DOHH2 (cell line): ENCODE results near the gene SLC38A9.

Experiments
- H3F3A ChIP-seq: fragments of 200-600 bp; sonication (generic), shearing (Covaris generic); 2 replicates; pipeline ENCODE4 v1.6.0; 2016; ENCODE audit warnings: antibody characterized with exemption, mild to moderate bottlenecking; ENCODE audit not compliant: control insufficient read depth, insufficient read depth
- H3K27ac ChIP-seq: fragments of 200-600 bp; sonication (generic); 2 replicates; pipeline ENCODE4 v1.5.1; 2014; ENCODE audit warnings: low read depth, mild to moderate bottlenecking, low read length, moderate library complexity
- H3K27me3 ChIP-seq: fragments of 200-600 bp; sonication (generic); 2 replicates; pipeline ENCODE4 v1.6.1; 2014; ENCODE audit warnings: mild to moderate bottlenecking, low read length, mixed read lengths; ENCODE audit not compliant: control insufficient read depth
- H3K36me3 ChIP-seq: fragments of 200-600 bp; sonication (generic); 2 replicates; pipeline ENCODE4 v1.6.1; 2014; ENCODE audit warnings: mild to moderate bottlenecking, low read length, moderate library complexity, mixed read lengths; ENCODE audit not compliant: control insufficient read depth
- H3K4me1 ChIP-seq: fragments of 200-600 bp; sonication (generic); 2 replicates; pipeline ENCODE4 v1.6.1; 2014; ENCODE audit warnings: mild to moderate bottlenecking, low read length, mixed read lengths; ENCODE audit not compliant: control insufficient read depth
- H3K4me2 ChIP-seq: fragments of 200-600 bp; sonication (generic); 2 replicates; pipeline ENCODE4 v1.6.0; 2014; ENCODE audit warnings: mild to moderate bottlenecking, low read length, moderate library complexity
- H3K4me3 ChIP-seq: fragments of 200-600 bp; sonication (generic); 2 replicates; pipeline ENCODE4 v1.5.1; 2014; ENCODE audit warnings: mild to moderate bottlenecking, low read length, mixed read lengths
- H3K79me2 ChIP-seq: fragments of 200-600 bp; sonication (generic); 2 replicates; pipeline ENCODE4 v1.6.1; 2014; ENCODE audit warnings: mild to moderate bottlenecking, low read length, mixed read lengths; ENCODE audit not compliant: control insufficient read depth
- H3K9me2 ChIP-seq: fragments of 200-600 bp; sonication (generic); replicated peaks from 2 replicates; pipeline ENCODE4 v1.6.1; 2014; ENCODE audit warnings: mild to moderate bottlenecking, low read length, mixed read lengths; ENCODE audit not compliant: control insufficient read depth
- H3K9me3 ChIP-seq: fragments of 200-600 bp; sonication (generic); 2 replicates; pipeline ENCODE4 v1.6.1; 2014; ENCODE audit warnings: antibody characterized with exemption, low read length, mixed read lengths; ENCODE audit not compliant: control insufficient read depth, insufficient read depth
- H4K20me1 ChIP-seq: fragments of 200-600 bp; sonication (generic); 2 replicates; pipeline ENCODE4 v1.6.0; 2014; ENCODE audit warnings: low read depth, mild to moderate bottlenecking, antibody characterized with exemption, low read length, moderate library complexity; ENCODE audit not compliant: control insufficient read depth, insufficient read depth
- CTCF ChIP-seq: fragments of 200-600 bp; sonication (generic); IDR thresholded peaks from one replicate; pipeline ENCODE4 v1.5.1; 2014; ENCODE audit warnings: antibody characterized with exemption, mild to moderate bottlenecking, low read depth, low read length; ENCODE audit not compliant: poor library complexity, severe bottlenecking
- EZH2phosphoT487 ChIP-seq: fragments of 200-600 bp; sonication (generic); IDR thresholded peaks from 2 replicates; pipeline ENCODE4 v1.6.1; 2017; ENCODE audit warnings: borderline replicate concordance, mild to moderate bottlenecking, antibody characterized with exemption, low read length, moderate library complexity, mixed read lengths

Gene SLC38A9

GRCh38 chr5:55636683-55637082 is 75.4 kb downstream of the SLC38A9 start:
- Histone ChIP-seq H3K27me3 (no peaks in the 10 kb centered on the region), H3K27ac (no peak overlapping the region), H3K4me1 (no peaks in the 10 kb centered on the region), H3K36me3 (0 out of 2 replicates have a peak, but pooled peaks cover 2% of the 10 kb centered on the region), H3K4me3 (no peak overlapping the region), H3K9me2 (no peaks in the 10 kb centered on the region), H3K4me2 (no peak overlapping the region), H3K9me3 (no peaks in the 10 kb centered on the region), H4K20me1 (no peaks in the 10 kb centered on the region), H3K79me2 (no peaks in the 10 kb centered on the region), H3F3A (no peaks in the 10 kb centered on the region)
- no peak for TF ChIP-seq EZH2phosphoT487
- TF ChIP-seq CTCF: no peak

- Histone ChIP-seq H3K36me3 (no peaks in the 10 kb centered on the region), H3F3A (no peaks in the 10 kb centered on the region), H3K4me3 (no peak overlapping the region), H4K20me1 (no peaks in the 10 kb centered on the region), H3K4me1 (no peaks in the 10 kb centered on the region), H3K27me3 (no peaks in the 10 kb centered on the region), H3K9me3 (no peaks in the 10 kb centered on the region), H3K27ac (no peak overlapping the region), H3K9me2 (no peaks in the 10 kb centered on the region), H3K79me2 (no peaks in the 10 kb centered on the region), H3K4me2 (no peak overlapping the region)
- TF ChIP-seq CTCF (no peak), EZH2phosphoT487 (no peak)
Observed at GRCh38 chr5:55636177-55636576, 75.9 kb downstream of the SLC38A9 start.

- Histone ChIP-seq H3K9me2 (no peaks in the 10 kb centered on the region), H3K79me2 (no peaks in the 10 kb centered on the region), H4K20me1 (no peaks in the 10 kb centered on the region), H3K9me3 (no peaks in the 10 kb centered on the region), H3K27ac (no peak overlapping the region), H3K36me3 (no peaks in the 10 kb centered on the region), H3K4me2 (no peak overlapping the region), H3K4me3 (no peak overlapping the region), H3K4me1 (no peaks in the 10 kb centered on the region), H3K27me3 (no peaks in the 10 kb centered on the region), H3F3A (no peaks in the 10 kb centered on the region)
- no peak for TF ChIP-seq CTCF
- TF ChIP-seq EZH2phosphoT487: no peak
Observed at GRCh38 chr5:55634866-55635265, 77.3 kb downstream of the SLC38A9 start.
